Mucosa of rectum (tissue), 2 donors: ENCODE data around the gene ARL3.

Source experiments
- H3K27ac ChIP-seq, 2 donors: one replicate each; pipeline ENCODE4 v1.7.0; 2013; ENCODE audit warnings: inconsistent platforms in 2 of 2, low read depth in 2 of 2, low read length in 2 of 2
- H3K27me3 ChIP-seq, 2 donors: one replicate each; pipeline ENCODE4 v1.7.0; 2013; ENCODE audit warnings: low read length in 2 of 2; ENCODE audit not compliant: control insufficient read depth in 2 of 2, insufficient read depth in 2 of 2
- H3K36me3 ChIP-seq, 2 donors: one replicate each; pipeline ENCODE4 v1.7.0; 2013; ENCODE audit warnings: low read length in 2 of 2; ENCODE audit not compliant: control insufficient read depth in 2 of 2, insufficient read depth in 2 of 2
- H3K4me1 ChIP-seq, 2 donors: one replicate each; pipeline ENCODE4 v1.7.0; 2013; ENCODE audit warnings: low read length in 2 of 2, mild to moderate bottlenecking in 1 of 2; ENCODE audit not compliant: control insufficient read depth in 2 of 2, insufficient read depth in 2 of 2
- H3K4me3 ChIP-seq, 2 donors: one replicate each; pipeline ENCODE4 v1.7.0; 2013; ENCODE audit warnings: low read length in 2 of 2
- H3K9ac ChIP-seq, 2 donors: one replicate each; pipeline ENCODE4 v1.7.0; 2013; ENCODE audit warnings: low read length in 2 of 2, low read depth in 1 of 2, mild to moderate bottlenecking in 1 of 2
- H3K9me3 ChIP-seq, 2 donors: one replicate each; pipeline ENCODE4 v1.7.0; 2013; ENCODE audit warnings: low read length in 2 of 2; ENCODE audit not compliant: control insufficient read depth in 2 of 2
- donor health status: healthy.
- donor health status: Normal muscosa, but diverticular disease.

Gene ARL3

DNA sequence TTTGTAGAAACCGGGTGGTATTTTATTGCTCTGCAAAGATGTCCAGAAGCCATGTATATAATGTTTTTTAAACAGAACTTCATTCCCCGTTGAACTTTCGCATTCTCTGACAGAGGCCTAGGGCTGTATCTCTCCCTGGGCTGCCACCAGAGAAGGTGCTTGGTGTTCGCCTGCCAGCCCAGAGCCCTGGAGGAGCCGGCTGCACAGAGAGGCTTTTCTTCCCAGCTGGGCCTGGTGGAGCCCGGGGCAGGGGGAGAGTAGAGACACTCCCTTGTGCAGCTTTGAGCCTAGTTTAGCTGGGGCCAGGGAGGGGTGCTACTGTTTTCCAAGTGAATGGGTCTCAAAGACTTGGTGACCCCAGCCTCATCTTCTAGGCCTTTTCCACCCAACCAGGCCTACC lies 83.5 kb downstream of the ARL3 start:
- H3K9ac ChIP-seq: no peak overlapping the region

DNA sequence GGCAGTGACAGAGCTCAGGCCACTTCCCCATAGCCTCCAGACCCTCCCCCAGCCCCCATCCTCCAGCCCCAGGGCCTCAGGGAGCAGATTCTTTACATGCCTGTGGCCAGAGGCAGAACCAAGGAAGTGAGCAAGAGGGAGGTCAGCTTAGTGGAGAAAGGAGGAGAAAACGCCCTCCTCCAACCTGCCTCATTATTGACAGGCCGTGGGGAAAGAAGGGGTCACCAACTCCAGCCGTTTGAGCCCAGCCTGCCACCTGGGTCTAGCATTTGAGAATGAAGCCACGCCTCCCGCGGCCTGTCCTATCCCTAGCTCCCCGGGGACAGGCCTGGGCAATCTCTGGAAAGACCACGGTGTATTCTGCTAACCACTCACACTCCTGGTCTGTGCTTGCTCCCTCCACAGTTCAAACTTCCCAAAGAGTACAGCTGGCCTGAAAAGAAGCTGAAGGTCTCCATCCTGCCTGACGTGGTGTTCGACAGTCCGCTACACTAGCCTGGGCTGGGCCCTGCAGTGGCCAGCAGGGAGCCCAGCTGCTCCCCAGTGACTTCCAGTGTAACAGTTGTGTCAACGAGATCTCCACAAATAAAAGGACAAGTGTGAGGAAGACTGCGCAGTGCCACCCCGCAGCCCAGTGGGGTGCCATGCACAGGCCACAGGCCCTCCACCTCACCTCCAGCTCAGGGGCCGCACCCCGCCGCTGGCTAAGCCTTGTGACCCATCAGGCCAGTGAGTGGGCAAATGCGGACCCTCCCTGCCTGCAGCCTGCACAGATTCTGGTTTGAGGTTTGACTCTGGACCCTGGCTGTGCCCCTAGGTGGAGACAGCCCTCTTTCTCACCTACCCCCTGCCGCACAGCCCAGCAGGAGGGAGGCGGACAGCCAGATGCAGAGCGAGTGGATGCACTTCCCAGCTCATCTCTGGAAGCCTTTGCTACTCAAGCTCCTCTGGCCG lies 84.3 kb downstream of the ARL3 start:
- Histone ChIP-seq H3K27me3 (no peaks in the 10 kb centered on the region), H3K36me3 (peaks cover 0 to 10% of the 10 kb centered on the region in 2 donors), H3K27ac (peak overlapping the region in 1 of 2 donors; percentile 83), H3K4me1 (peaks cover 14 to 26% of the 10 kb centered on the region in 2 donors), H3K9ac (no peak overlapping the region), H3K9me3 (no peaks in the 10 kb centered on the region), H3K4me3 (no peak overlapping the region)

More for the DNA sequence above, 83.5 kb downstream of the ARL3 start:
- peaks cover 14 to 26% of the 10 kb centered on the region in 2 donors for H3K4me1 ChIP-seq
- peaks cover 0 to 10% of the 10 kb centered on the region in 2 donors for H3K36me3 ChIP-seq
- H3K27me3 ChIP-seq: no peaks in the 10 kb centered on the region
- H3K27ac ChIP-seq: no peak overlapping the region
- H3K9me3 ChIP-seq: no peaks in the 10 kb centered on the region
- no peak overlapping the region for H3K4me3 ChIP-seq

DNA sequence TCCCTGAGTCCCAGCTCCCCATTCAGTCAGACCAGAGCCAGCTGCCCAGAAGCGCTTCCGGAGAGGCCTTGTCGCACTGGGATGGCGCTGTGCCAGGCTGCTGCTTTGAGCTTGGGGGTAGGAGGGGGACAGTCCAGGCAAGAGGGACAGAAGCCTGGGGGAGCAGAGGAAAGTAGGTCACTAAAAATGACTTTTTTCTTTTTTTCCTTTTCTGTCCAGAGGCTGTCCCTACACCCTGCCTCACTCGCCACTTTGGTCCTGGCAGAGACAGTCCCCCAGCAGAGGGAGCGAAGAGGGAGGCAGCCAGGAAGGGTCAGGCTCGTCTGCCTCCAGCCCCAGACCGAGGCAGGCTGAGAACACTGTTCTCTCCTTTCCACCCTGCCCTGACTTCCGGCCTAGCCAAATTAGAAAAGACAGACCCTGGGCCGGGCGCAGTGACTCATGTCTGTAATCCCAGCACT lies 85.7 kb downstream of the ARL3 start:
- Histone ChIP-seq H3K27me3 (no peaks in the 10 kb centered on the region), H3K4me1 (peaks cover 14 to 22% of the 10 kb centered on the region in 2 donors), H3K36me3 (peaks cover 0 to 10% of the 10 kb centered on the region in 2 donors), H3K4me3 (no peak overlapping the region), H3K27ac (peak overlapping the region; percentile 72 to 83), H3K9ac (no peak overlapping the region), H3K9me3 (no peaks in the 10 kb centered on the region)

DNA sequence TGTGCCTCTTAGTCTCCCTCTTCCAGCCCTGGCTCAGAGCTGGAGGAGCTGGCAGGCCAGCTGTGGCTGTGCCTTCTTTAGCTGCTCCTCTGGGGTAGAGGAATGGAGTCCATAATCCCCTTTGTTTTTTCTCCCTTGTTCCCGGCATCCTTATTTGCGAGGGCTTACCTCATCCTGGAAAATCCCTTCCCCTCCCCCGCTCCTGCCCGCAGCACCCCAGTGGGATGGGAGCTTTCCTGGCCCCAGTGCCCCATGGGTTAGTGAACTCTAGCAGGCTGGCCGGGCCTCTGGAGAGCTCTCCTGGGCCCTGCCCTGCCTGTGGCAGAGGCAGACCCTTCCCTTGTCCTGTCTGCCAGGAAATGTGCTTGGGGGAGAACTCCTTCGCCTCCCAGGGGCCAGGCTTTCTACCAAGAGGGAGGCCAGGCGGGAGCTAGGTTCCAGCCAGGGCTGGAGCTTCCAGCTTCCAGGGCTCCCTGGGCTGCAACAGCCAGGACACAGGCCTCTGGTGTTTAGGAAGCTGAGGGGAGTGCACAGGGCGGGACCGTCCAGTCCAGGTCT lies 86.4 kb downstream of the ARL3 start:
- no peaks in the 10 kb centered on the region for H3K9me3 ChIP-seq

DNA sequence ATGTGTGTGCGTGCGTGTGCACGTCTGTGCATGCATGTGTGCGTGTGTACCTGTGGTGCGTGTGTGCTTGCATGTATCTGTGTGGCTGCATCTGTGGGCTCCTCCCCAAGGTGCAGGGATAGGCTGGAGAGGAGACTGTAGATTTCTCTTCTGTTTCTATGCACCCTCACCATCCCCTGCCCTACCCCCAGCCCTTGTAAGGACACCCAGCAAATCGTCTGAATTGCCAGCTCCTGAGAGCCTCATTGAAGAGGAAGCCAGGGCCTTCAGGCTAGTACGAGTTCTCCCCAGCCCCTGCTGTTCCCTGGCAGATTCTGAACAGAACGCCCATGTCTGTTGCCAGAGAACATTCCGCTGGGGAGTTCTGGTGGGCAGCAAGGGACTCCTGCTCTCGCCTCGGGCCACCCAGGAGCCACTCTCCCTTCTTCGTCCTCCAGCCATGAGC lies 86.9 kb downstream of the ARL3 start:
- Histone ChIP-seq H3K36me3 (peaks cover 0 to 10% of the 10 kb centered on the region in 2 donors), H3K4me1 (peaks cover 11 to 13% of the 10 kb centered on the region in 2 donors), H3K9me3 (no peaks in the 10 kb centered on the region), H3K27me3 (no peaks in the 10 kb centered on the region), H3K27ac (peak overlapping the region; percentile 72 to 83), H3K9ac (no peak overlapping the region), H3K4me3 (no peak overlapping the region)

More for the DNA sequence above, 86.4 kb downstream of the ARL3 start:
- H3K4me1 ChIP-seq: peaks cover 13 to 17% of the 10 kb centered on the region in 2 donors
- H3K27ac ChIP-seq: peak overlapping the region; percentile 72 to 83
- no peak overlapping the region for H3K4me3 ChIP-seq
- H3K9ac ChIP-seq: peak overlapping the region in 1 of 2 donors; percentile 32
- H3K36me3 ChIP-seq: peaks cover 0 to 10% of the 10 kb centered on the region in 2 donors
- H3K27me3 ChIP-seq: no peaks in the 10 kb centered on the region

DNA sequence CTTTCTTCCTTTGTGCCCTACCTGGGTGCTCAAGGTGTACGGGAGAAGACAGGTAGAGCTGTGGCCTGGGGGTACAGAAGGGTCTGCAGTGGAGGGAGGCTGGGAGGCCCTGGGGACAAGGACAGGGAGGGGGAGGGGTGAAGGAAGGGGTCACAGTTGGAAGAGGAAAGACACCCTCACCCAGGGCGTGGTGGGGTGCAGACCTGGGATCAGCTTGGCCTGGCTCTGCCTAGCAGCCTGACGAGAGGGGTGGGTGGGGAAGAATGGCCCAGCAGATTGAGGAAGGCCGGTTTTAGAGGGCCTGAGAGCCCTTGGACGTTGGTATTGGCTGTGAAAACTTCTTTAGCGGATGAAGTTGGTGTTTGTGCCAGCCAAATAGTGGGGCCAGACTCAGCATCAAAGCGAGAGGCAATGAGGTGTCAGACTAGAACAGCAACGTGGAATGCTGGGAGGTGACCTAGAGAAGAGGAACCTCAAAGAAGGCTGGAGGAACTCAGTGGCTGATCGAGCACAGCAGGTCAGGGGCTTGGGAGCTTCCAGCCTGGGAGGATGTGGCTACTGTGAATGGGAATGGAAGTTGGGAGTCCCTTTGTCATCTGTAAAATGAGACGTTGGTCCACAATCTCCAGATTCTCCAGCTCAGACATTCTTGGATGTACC lies 88.0 kb downstream of the ARL3 start:
- H3K9me3 ChIP-seq: no peaks in the 10 kb centered on the region
- H3K9ac ChIP-seq: no peak overlapping the region
- peaks cover 0 to 7% of the 10 kb centered on the region in 2 donors for H3K36me3 ChIP-seq
- peak overlapping the region in 1 of 2 donors; percentile 83 for H3K27ac ChIP-seq
- H3K4me1 ChIP-seq: peaks cover 11 to 15% of the 10 kb centered on the region in 2 donors
- no peak overlapping the region for H3K4me3 ChIP-seq
- no peaks in the 10 kb centered on the region for H3K27me3 ChIP-seq

DNA sequence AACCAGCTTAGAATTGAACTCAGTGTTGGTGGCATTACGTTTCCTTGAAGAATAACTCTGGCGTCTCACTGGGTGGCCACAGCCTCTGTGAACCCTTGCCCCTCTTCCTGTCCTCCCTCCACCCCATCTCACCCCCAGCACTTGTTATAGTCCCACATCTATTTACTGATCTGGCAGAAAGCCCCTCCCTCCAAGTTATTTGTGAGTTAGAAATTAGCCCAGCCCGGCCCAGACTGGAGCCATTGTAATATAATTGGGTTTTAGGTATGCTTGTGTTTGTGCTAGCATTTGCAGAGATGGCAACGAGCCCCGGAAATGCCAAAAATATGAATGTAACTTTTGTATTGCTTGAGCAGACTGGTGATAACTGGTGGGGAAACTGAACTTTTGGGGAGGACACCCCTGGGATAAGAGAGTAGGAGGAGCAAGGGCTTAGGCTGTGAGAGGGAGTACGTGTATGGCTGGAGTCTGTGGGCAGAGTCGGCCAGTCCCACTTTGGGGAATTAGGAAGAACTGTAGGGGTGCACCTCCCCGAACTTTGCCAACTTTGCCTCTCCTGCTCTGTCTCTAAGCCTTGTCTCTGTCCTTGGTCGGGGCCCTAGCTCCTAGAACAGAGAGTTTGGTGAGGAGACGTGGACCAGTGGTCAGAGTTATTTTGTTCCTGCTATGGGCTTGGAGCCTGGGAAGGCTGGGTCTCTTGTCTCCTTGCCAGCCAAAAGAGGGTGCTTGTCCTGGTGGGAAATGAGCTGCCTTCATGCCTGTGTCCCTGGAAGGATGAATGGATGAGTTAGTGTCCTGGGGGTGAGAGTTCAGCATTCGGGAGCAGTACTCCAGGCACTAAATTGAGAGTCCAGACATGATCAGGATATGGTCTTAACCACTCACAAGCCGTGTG lies 89.2 kb downstream of the ARL3 start:
- no peaks in the 10 kb centered on the region for H3K9me3 ChIP-seq
- H3K27me3 ChIP-seq: no peaks in the 10 kb centered on the region
- peaks cover 0 to 3% of the 10 kb centered on the region in 2 donors for H3K36me3 ChIP-seq
- no peak overlapping the region for H3K9ac ChIP-seq
- no peak overlapping the region for H3K4me3 ChIP-seq
- H3K4me1 ChIP-seq: peaks cover 21 to 24% of the 10 kb centered on the region in 2 donors
- peak overlapping the region in 1 of 2 donors; percentile 38 for H3K27ac ChIP-seq

DNA sequence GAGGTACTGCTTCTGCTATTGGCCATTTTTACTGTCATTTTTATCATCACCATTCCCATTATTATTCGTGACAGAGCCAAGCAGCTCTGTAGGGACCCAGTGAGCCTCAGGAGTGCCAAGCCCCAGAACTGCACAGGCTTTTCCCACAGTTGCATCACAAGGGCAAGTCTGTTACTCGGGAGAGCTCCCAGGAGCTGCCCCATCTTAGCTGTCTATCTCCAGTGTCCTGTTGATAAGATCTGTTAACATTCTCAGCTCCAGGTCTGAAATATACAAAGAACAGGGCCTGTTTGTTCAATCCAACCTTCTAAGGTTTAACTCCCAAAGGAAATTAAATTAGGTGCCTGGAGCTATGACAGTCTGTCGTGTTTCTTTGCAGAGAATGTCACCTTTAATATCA lies 90.1 kb downstream of the ARL3 start:
- Histone ChIP-seq H3K27me3 (no peaks in the 10 kb centered on the region), H3K36me3 (peaks cover 0 to 3% of the 10 kb centered on the region in 2 donors), H3K27ac (no peak overlapping the region), H3K9me3 (no peaks in the 10 kb centered on the region), H3K4me1 (peaks cover 27 to 30% of the 10 kb centered on the region in 2 donors), H3K9ac (no peak overlapping the region), H3K4me3 (no peak overlapping the region)
